ENCODE measurements around the gene MAN1A1.

GRCh38 chr6:119361209-119361608, 11.6 kb upstream of the MAN1A1 start:
- TF ChIP-seq CTCF (IDR thresholded peaks at IDR 0.05; ENCODE audit: low read depth, low read length, poor library complexity, severe bottlenecking), result no peak
- TF ChIP-seq EZH2phosphoT487 (IDR thresholded peaks at IDR 0.05; ENCODE audit: borderline replicate concordance, low read length), result no peak
